H1 (cell line): ENCODE results near the gene RIPK4. TPM values are rescaled to one million over a fixed set of nuclear protein-coding genes. Genes with fewer than 3 reads are reported as not detected.

Experiments used
- CREB1 ChIP-seq: IDR thresholded peaks from 2 replicates; pipeline ENCODE4 v1.6.1; 2012; ENCODE audit warnings: inconsistent platforms
- CTCF ChIP-seq, 3 experiments: IDR thresholded peaks; 1 replicate in 2 of 3; 2 replicates in 1 of 3; pipeline versions ENCODE4 v1.5.1 to v1.6.1; 2011; ENCODE audit warnings: low read length in 3 of 3, mild to moderate bottlenecking in 3 of 3, inconsistent platforms in 2 of 3, low read depth in 1 of 3, moderate library complexity in 1 of 3; ENCODE audit not compliant: insufficient read depth in 1 of 3; ENCODE audit errors: control extremely low read depth in 1 of 3
- polyA plus RNA-seq, 7 experiments: library from polyadenylated mRNA; depleted of rRNA in 3 of 7; stranded (reverse) in 5 of 7; unstranded in 2 of 7; fragments of >200 nt in 5 of 7; fragments of 200-250 nt in 2 of 7; gene quantifications; 1 replicate in 5 of 7; 2 replicates in 1 of 7; 4 replicates in 1 of 7; pipeline versions ENCODE4 v1.2.1 to v1.2.3, GENCODE V29; 2011 to 2013; ENCODE audit warnings: missing spikeins in 2 of 7, mixed read lengths in 2 of 7
- total RNA-seq: library from RNA; stranded (reverse); fragmentation: NEBNext Ultra II Directional; extraction: Animal tissue kit (Norgen Biotek cat#: 25700); gene quantifications from 2 replicates; pipeline ENCODE4 v1.2.1, GENCODE V29; 2021

RIPK4 gene
- total and polyA plus RNA-seq, 2 of the 8 experiments (the other 6 are each of a cell fraction or from before 2014, with no cell fraction given), result 2.7 to 5.6 TPM

- no peak for TF ChIP-seq CTCF (IDR thresholded peaks at IDR 0.05; ENCODE audit: control extremely low read depth in 1 of 3, insufficient read depth in 1 of 3, low read depth in 1 of 3, low read length in 3 of 3)
- TF ChIP-seq CREB1, result no peak
- TF ChIP-seq, all 59 proteins: peak for 0
Observed at GRCh38 chr21:41802198-41802584, 35.3 kb upstream of the RIPK4 start (continued).
